ENCODE measurements around the gene TLX1.

GRCh38 chr10:101090597-101090996 lies 40.5 kb upstream of the TLX1 start:
- TF ChIP-seq POLR2A (IDR thresholded peaks at IDR 0.05; ENCODE audit: extremely low read depth, insufficient read length), result no peak
- TF ChIP-seq, protein P1, sequence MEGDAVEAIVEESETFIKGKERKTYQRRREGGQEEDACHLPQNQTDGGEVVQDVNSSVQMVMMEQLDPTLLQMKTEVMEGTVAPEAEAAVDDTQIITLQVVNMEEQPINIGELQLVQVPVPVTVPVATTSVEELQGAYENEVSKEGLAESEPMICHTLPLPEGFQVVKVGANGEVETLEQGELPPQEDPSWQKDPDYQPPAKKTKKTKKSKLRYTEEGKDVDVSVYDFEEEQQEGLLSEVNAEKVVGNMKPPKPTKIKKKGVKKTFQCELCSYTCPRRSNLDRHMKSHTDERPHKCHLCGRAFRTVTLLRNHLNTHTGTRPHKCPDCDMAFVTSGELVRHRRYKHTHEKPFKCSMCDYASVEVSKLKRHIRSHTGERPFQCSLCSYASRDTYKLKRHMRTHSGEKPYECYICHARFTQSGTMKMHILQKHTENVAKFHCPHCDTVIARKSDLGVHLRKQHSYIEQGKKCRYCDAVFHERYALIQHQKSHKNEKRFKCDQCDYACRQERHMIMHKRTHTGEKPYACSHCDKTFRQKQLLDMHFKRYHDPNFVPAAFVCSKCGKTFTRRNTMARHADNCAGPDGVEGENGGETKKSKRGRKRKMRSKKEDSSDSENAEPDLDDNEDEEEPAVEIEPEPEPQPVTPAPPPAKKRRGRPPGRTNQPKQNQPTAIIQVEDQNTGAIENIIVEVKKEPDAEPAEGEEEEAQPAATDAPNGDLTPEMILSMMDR (IDR thresholded peaks at IDR 0.05; ENCODE audit: low read depth, low read length), result no peak
- TF ChIP-seq, protein P2, sequence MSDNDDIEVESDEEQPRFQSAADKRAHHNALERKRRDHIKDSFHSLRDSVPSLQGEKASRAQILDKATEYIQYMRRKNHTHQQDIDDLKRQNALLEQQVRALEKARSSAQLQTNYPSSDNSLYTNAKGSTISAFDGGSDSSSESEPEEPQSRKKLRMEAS (IDR thresholded peaks at IDR 0.05; ENCODE audit: low read depth, low read length), result no peak

Data from NB4 (cell line).